GM12878 (cell line): ENCODE measurements around the gene DLG2. TPM values are rescaled to one million over a fixed set of nuclear protein-coding genes. Genes with fewer than 3 reads are reported as not detected.

Experiments
- ATAC-seq: fragments of 200-7000 bp; cut with Tn5 transposase; 3 replicates; pipeline ENCODE4 v1.9.1; 2020; ENCODE audit warnings: mild to moderate bottlenecking, moderate library complexity
- BruUV-seq: library from RNA; stranded (reverse); fragments of 400-500 nt; replicated peaks from 2 replicates; lab custom pipeline; 2021; lab: Mats Ljungman, UMichigan
- CTCF ChIA-PET: fragments of 300-600 bp; sonication (Branson Sonifier 250); formaldehyde crosslinking; extraction: SDS; loops from one replicate; lab custom pipeline; 2021; ENCODE audit warnings: inconsistent platforms; lab: Yijun Ruan, JAX
- POLR2A ChIA-PET: fragments of 350-600 bp; formaldehyde crosslinking; extraction: SDS; loops from one replicate; lab custom pipeline; 2021; ENCODE audit warnings: inconsistent platforms; lab: Charles Lee
- RAD21 ChIA-PET: fragments of 300-600 bp; sonication (Branson Sonifier 250); formaldehyde crosslinking; loops from one replicate; lab custom pipeline; 2023; ENCODE audit warnings: antibody characterized with exemption; ENCODE audit not compliant: unreplicated experiment; lab: Charles Lee
- SMC1A ChIA-PET: fragments of 300-600 bp; sonication (Branson Sonifier 250); formaldehyde crosslinking; loops from one replicate; lab custom pipeline; 2023; ENCODE audit not compliant: unreplicated experiment, uncharacterized antibody; lab: Charles Lee
- DNase-seq: peaks from one replicate; pipeline ENCODE4 v3.0.0-alpha.2; 2011; ENCODE audit warnings: low read depth, low spot score
- FAIRE-seq: peaks from 3 replicates; lab custom pipeline; 2011; peaks lifted over from hg19 to GRCh38; lab: Jason Lieb, UNC
- H2AFZ ChIP-seq: 2 replicates; pipeline ENCODE4 v1.6.0; 2011; ENCODE audit warnings: low read depth, low read length, control low read depth; ENCODE audit not compliant: control insufficient read depth
- H3K27ac ChIP-seq: 2 replicates; pipeline ENCODE4 v1.5.1; 2011; ENCODE audit warnings: control low read depth; ENCODE audit not compliant: control insufficient read depth, insufficient read depth
- H3K27me3 ChIP-seq, 2 experiments: replicated peaks in 1 of 2; 2 replicates each; pipeline versions ENCODE4 v1.6.0 to v1.6.1; 2011; ENCODE audit warnings: low read length in 1 of 2; ENCODE audit not compliant: control insufficient read depth in 2 of 2, insufficient read depth in 2 of 2
- H3K36me3 ChIP-seq, 2 experiments: 2 replicates each; pipeline ENCODE4 v1.5.1; 2011; ENCODE audit warnings: low read length in 1 of 2; ENCODE audit not compliant: control insufficient read depth in 2 of 2, insufficient read depth in 2 of 2
- H3K4me1 ChIP-seq: 2 replicates; pipeline ENCODE4 v1.6.1; 2011; ENCODE audit warnings: mild to moderate bottlenecking, low read length, moderate library complexity, mixed read lengths; ENCODE audit not compliant: control insufficient read depth, insufficient read depth
- H3K4me2 ChIP-seq: 2 replicates; pipeline ENCODE4 v1.6.0; 2011; ENCODE audit warnings: control low read depth; ENCODE audit not compliant: control insufficient read depth, insufficient read depth
- H3K4me3 ChIP-seq: fragments of 200-600 bp; sonication (generic); 2 replicates; pipeline ENCODE4 v1.5.1; 2016
- H3K79me2 ChIP-seq: 2 replicates; pipeline ENCODE4 v1.6.0; 2011; ENCODE audit warnings: low read length; ENCODE audit not compliant: control insufficient read depth, insufficient read depth
- H3K9ac ChIP-seq: 2 replicates; pipeline ENCODE4 v1.8.0; 2011; ENCODE audit warnings: low read length, control low read depth, mixed read lengths; ENCODE audit not compliant: control insufficient read depth, insufficient read depth
- H3K9me3 ChIP-seq: replicated peaks from 3 replicates; pipeline ENCODE4 v1.5.1; 2011; ENCODE audit warnings: mild to moderate bottlenecking, low read length; ENCODE audit not compliant: control insufficient read depth, insufficient read depth
- H4K20me1 ChIP-seq: 2 replicates; pipeline ENCODE4 v1.6.0; 2011; ENCODE audit not compliant: control insufficient read depth, insufficient read depth
- CBX3 ChIP-seq: fragments of 200-600 bp; sonication (generic); IDR thresholded peaks from 2 replicates; pipeline ENCODE4 v1.6.1; 2016; ENCODE audit warnings: low read depth, borderline replicate concordance
- CBX5 ChIP-seq: sonication (generic); IDR thresholded peaks from 2 replicates; pipeline ENCODE4 v1.6.1; 2016; ENCODE audit warnings: low read depth, moderate library complexity, mild to moderate bottlenecking, inconsistent platforms
- ESRRA ChIP-seq: IDR thresholded peaks from 2 replicates; pipeline ENCODE4 v1.6.1; 2012; ENCODE audit warnings: mild to moderate bottlenecking, low read length, improper control_type of control experiment
- FOXM1 ChIP-seq: IDR thresholded peaks from 2 replicates; pipeline ENCODE4 v1.6.1; 2012; ENCODE audit warnings: low read depth, mild to moderate bottlenecking, inconsistent platforms, low read length, moderate library complexity
- HDAC6 ChIP-seq: fragments of 200-600 bp; sonication (generic); IDR thresholded peaks from one replicate; pipeline ENCODE4 v1.8.0; 2017; ENCODE audit warnings: antibody characterized with exemption; ENCODE audit not compliant: unreplicated experiment
- IRF4 ChIP-seq: IDR thresholded peaks from 2 replicates; pipeline ENCODE4 v1.6.1; 2011; ENCODE audit warnings: low read depth, low read length
- MTA2 ChIP-seq: fragments of 450-650 bp; IDR thresholded peaks from 2 replicates; pipeline ENCODE4 v1.6.1; 2016; ENCODE audit warnings: low read depth, mild to moderate bottlenecking, moderate library complexity
- MYB ChIP-seq: fragments of 150-350 bp; IDR thresholded peaks from 2 replicates; pipeline ENCODE4 v1.6.1; 2014; ENCODE audit warnings: mild to moderate bottlenecking, low read depth, low read length, borderline replicate concordance
- MYC ChIP-seq: IDR thresholded peaks from 2 replicates; pipeline ENCODE4 v1.6.1; 2011; ENCODE audit warnings: mild to moderate bottlenecking, low read length, moderate library complexity, inconsistent platforms; ENCODE audit not compliant: insufficient read depth, insufficient replicate concordance, insufficient read length, severe bottlenecking
- STAT3 ChIP-seq: IDR thresholded peaks from 2 replicates; pipeline ENCODE4 v1.6.1; 2011; ENCODE audit warnings: low read depth, low read length, improper control_type of control experiment
- TCF3 ChIP-seq: IDR thresholded peaks from 2 replicates; pipeline ENCODE4 v1.6.1; 2012; ENCODE audit warnings: low read depth, mild to moderate bottlenecking, low read length, borderline replicate concordance; ENCODE audit not compliant: insufficient read depth
- ZBED1 ChIP-seq: IDR thresholded peaks from 2 replicates; pipeline ENCODE4 v1.6.1; 2016; ENCODE audit warnings: borderline replicate concordance
- WGBS: methylation state at CpG from one replicate; pipeline ENCODE4 v1.1.6; 2016; ENCODE audit warnings: low lambda C conversion rate; ENCODE audit not compliant: insufficient replicate concordance, insufficient coverage; ENCODE audit errors: missing lambda C conversion rate; 5-methylcytosine and 5-hydroxymethylcytosine counted together
- in situ Hi-C: fragments of 300-500 bp; cut with MboI; formaldehyde crosslinking; loops from 9 replicates; pipeline ENCODE4 v1.14.3; 2018; ENCODE audit warnings: mixed read lengths
- intact Hi-C: fragments of 100-400 bp; cut with micrococcal nuclease; formaldehyde crosslinking; loops from one replicate; pipeline ENCODE4 v1.14.2; 2022; ENCODE audit not compliant: unreplicated experiment
- polyA plus RNA-seq, 11 experiments: library from polyadenylated mRNA; depleted of rRNA in 4 of 11; unstranded in 6 of 11; stranded (reverse) in 5 of 11; fragments of >200 nt; fragmentation: Nextera tagmentation in 4 of 11; fragmentation: Illumina TruSeq in 1 of 11; extraction: Ambion mirVana in 4 of 11; extraction: Trizol in 1 of 11; gene quantifications; 1 replicate in 1 of 11; 2 replicates in 10 of 11; pipeline versions ENCODE4 v1.2.1 to v1.2.3, GENCODE V29; 2011 to 2016; ENCODE audit warnings: inconsistent platforms in 2 of 11, missing spikeins in 2 of 11, low read depth in 1 of 11
- total RNA-seq, 4 experiments: library from RNA; depleted of rRNA in 3 of 4; stranded (reverse); fragments of >200 nt in 3 of 4; fragmentation: Illumina TruSeq in 1 of 4; extraction: Trizol in 1 of 4; gene quantifications; 2 replicates each; pipeline versions ENCODE4 v1.2.1 to v1.2.3, GENCODE V29; 2013 to 2021
- TF ChIP-seq, protein P1 (sequence below): fragments of 450-650 bp; conservative IDR thresholded peaks from 2 replicates; pipeline ENCODE4 v1.6.1; 2017; ENCODE audit warnings: mild to moderate bottlenecking, moderate library complexity
- TF ChIP-seq, protein P2 (sequence below): IDR thresholded peaks from 2 replicates; pipeline ENCODE4 v1.6.1; 2012; ENCODE audit warnings: low read depth, low read length, improper control_type of control experiment

The DLG2 gene
- total and polyA plus RNA-seq, 10 of the 15 experiments (the other 5 are each of a cell fraction or from before 2014, with no cell fraction given) = 0.09 to 0.98 (median 0.35) TPM

DNA sequence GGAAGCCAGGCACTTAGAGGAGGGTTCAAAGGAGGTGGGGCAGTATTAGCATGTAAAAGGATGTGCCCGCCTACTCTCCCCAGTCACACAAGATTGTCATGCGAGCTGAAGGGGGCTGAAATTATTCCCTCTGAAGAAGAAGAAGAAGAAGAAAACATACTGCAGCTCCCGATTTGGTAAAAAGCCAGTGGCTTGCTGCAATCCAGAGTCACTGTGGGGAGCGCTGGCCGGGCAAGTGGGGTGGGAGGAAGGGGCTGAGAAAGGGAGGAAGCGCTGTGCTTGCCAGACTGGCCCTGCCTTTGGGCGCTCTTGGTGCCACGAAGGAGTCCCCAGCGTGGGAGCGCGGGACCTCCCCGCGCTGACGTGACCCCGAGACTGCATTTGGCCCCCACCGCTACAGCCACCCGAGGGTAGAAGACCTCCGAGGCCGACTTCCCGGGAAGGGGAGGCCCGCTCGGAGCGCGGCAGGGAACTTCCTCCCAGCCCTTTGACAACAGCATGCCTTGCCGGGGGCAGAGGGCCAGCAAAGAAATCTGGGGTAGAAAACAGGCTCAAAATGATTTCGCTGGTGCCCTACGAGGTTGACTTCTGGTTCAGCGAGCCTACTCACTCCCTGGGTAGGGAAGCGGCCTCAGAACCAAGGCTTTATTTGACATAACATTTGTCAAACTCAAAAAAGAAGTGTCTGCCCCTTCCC lies 906.3 kb downstream of the DLG2 start:
- CTCF ChIA-PET = no interaction called here
- Histone ChIP-seq H3K9ac (no peak overlapping the region), H3K79me2 (no peaks in the 10 kb centered on the region), H3K9me3 (no peaks in the 10 kb centered on the region), H3K4me1 (no peaks in the 10 kb centered on the region), H3K4me2 (no peak overlapping the region), H4K20me1 (no peaks in the 10 kb centered on the region), H3K36me3 (no peaks in the 10 kb centered on the region), H3K27me3 (peaks cover 0 to 3% of the 10 kb centered on the region in 2 experiments; a peak in 2 of 4 replicates), H3K4me3 (no peak overlapping the region), H2AFZ (no peak overlapping the region), H3K27ac (no peak overlapping the region)
- DNase-seq = no peak
- no peak for FAIRE-seq
- WGBS = 12% methylated on average over 17 of the region's 29 CpGs
- RAD21 ChIA-PET = interaction anchor here (0.5 kb wide), 1 partner anchor 162 kb away, joined by 3 read pairs; no protein-coding TSS in a partner anchor
- no peak for ATAC-seq
- in situ Hi-C loops = no loop called here
- TF ChIP-seq ESRRA = no peak
- no peak for TF ChIP-seq HDAC6
- TF ChIP-seq, protein P1, sequence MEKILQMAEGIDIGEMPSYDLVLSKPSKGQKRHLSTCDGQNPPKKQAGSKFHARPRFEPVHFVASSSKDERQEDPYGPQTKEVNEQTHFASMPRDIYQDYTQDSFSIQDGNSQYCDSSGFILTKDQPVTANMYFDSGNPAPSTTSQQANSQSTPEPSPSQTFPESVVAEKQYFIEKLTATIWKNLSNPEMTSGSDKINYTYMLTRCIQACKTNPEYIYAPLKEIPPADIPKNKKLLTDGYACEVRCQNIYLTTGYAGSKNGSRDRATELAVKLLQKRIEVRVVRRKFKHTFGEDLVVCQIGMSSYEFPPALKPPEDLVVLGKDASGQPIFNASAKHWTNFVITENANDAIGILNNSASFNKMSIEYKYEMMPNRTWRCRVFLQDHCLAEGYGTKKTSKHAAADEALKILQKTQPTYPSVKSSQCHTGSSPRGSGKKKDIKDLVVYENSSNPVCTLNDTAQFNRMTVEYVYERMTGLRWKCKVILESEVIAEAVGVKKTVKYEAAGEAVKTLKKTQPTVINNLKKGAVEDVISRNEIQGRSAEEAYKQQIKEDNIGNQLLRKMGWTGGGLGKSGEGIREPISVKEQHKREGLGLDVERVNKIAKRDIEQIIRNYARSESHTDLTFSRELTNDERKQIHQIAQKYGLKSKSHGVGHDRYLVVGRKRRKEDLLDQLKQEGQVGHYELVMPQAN = no peak
- TF ChIP-seq MYC = no peak
- TF ChIP-seq IRF4 = no peak
- TF ChIP-seq CBX5 = no peak
- TF ChIP-seq ZBED1 = no peak
- no peak for TF ChIP-seq MTA2
- TF ChIP-seq TCF3 = no peak
- TF ChIP-seq MYB = no peak
- no peak for TF ChIP-seq STAT3
- no peak for TF ChIP-seq CBX3
- no peak for TF ChIP-seq FOXM1
- TF ChIP-seq, protein P2, sequence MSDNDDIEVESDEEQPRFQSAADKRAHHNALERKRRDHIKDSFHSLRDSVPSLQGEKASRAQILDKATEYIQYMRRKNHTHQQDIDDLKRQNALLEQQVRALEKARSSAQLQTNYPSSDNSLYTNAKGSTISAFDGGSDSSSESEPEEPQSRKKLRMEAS = no peak
- SMC1A ChIA-PET = no interaction called here
- intact Hi-C loops = no loop called here
- BruUV-seq = no TSS peak
- POLR2A ChIA-PET = no interaction called here
